Activated CD8-positive, alpha-beta memory T cell treated with anti-CD3 and anti-CD28 coated beads, Interleukin-2, amount 50 U/mL, for 1 hour (primary cell): ENCODE data around the gene ASIC2.

Experiments
- DNase-seq: peaks from one replicate; pipeline ENCODE4 v3.0.0-alpha.2; 2020; ENCODE audit errors: extremely low read depth

ASIC2 gene

GRCh38 chr17:33204156-33204555 is 88.9 kb downstream of the ASIC2 start:
- DNase-seq, result no peak

- no peak for DNase-seq
Measured at GRCh38 chr17:33202796-33203495, 90.1 kb downstream of the ASIC2 start.

- DNase-seq, result no peak
Measured at GRCh38 chr17:33202021-33202420, 91.1 kb downstream of the ASIC2 start.

GRCh38 chr17:33201283-33201682 is 91.8 kb downstream of the ASIC2 start:
- no peak for DNase-seq

GRCh38 chr17:33200587-33200986 is 92.5 kb downstream of the ASIC2 start:
- no peak for DNase-seq

- DNase-seq, result no peak
Measured at GRCh38 chr17:33199571-33200510, 93.3 kb downstream of the ASIC2 start.

- DNase-seq, result no peak
Measured at GRCh38 chr17:33198954-33199353, 94.1 kb downstream of the ASIC2 start.

- no peak for DNase-seq
Measured at GRCh38 chr17:33197342-33197741, 95.8 kb downstream of the ASIC2 start.

GRCh38 chr17:33196883-33197282 is 96.2 kb downstream of the ASIC2 start:
- no peak for DNase-seq

GRCh38 chr17:33192951-33193911 is 99.9 kb downstream of the ASIC2 start:
- DNase-seq, result no peak

GRCh38 chr17:33183487-33184026 is 109.5 kb downstream of the ASIC2 start:
- DNase-seq, result no peak

- no peak for DNase-seq
Measured at GRCh38 chr17:33179151-33179550, 113.9 kb downstream of the ASIC2 start.

GRCh38 chr17:33178681-33179080 is 114.4 kb downstream of the ASIC2 start:
- no peak for DNase-seq

GRCh38 chr17:33175562-33175961 is 117.5 kb downstream of the ASIC2 start:
- no peak for DNase-seq

GRCh38 chr17:33171931-33172330 is 121.2 kb downstream of the ASIC2 start:
- no peak for DNase-seq

- DNase-seq, result no peak
Measured at GRCh38 chr17:33169580-33170285, 123.4 kb downstream of the ASIC2 start.

GRCh38 chr17:33167736-33168135 is 125.4 kb downstream of the ASIC2 start:
- no peak for DNase-seq

- DNase-seq, result no peak
Measured at GRCh38 chr17:33166472-33166871, 126.6 kb downstream of the ASIC2 start.

- DNase-seq, result no peak
Measured at GRCh38 chr17:33164169-33164881, 128.8 kb downstream of the ASIC2 start.

GRCh38 chr17:33163533-33164168 is 129.4 kb downstream of the ASIC2 start:
- DNase-seq, result no peak
